Measurements from ENCODE around the gene CACNA1A.

GRCh38 chr19:13337181-13337580, 169.1 kb downstream of the CACNA1A start:
- TF ChIP-seq CTCF (IDR thresholded peaks at IDR 0.05): no peak
- no peak for TF ChIP-seq POLR2A (IDR thresholded peaks at IDR 0.05)

Measured in esophagus squamous epithelium (tissue), 4 donors.